K562 (cell line): ENCODE results near the gene SMOC2. TPM values are rescaled to one million over a fixed set of nuclear protein-coding genes. Genes with fewer than 3 reads are reported as not detected.

Experiments
- ATAC-seq: fragments of 200-7000 bp; cut with Tn5 transposase; 3 replicates; pipeline ENCODE4 v1.9.1; 2020; ENCODE audit warnings: moderate library complexity
- BruUV-seq: library from RNA; stranded (reverse); fragments of 400-500 nt; replicated peaks from 2 replicates; lab custom pipeline; 2021; lab: Mats Ljungman, UMichigan
- CTCF ChIA-PET: fragments of 300-600 bp; formaldehyde crosslinking; extraction: SDS; loops from one replicate; lab custom pipeline; 2021; ENCODE audit warnings: low intra/inter-chr PET ratio; lab: Yijun Ruan, JAX
- POLR2A ChIA-PET: fragments of 300-600, 350-650 bp; sonication (Branson Sonifier 250); formaldehyde crosslinking; extraction: SDS; loops from one replicate; lab custom pipeline; 2021; ENCODE audit warnings: antibody characterized with exemption, inconsistent platforms; lab: Yijun Ruan, JAX
- DNase-seq, 4 experiments: peaks; one replicate each; pipeline versions ENCODE4 v3.0.0 to v3.0.0-alpha.2; 2011 to 2018; ENCODE audit warnings: low spot score in 3 of 4, mixed read lengths in 3 of 4; ENCODE audit errors: extremely low read depth in 1 of 4
- FAIRE-seq: peaks from 2 replicates; lab custom pipeline; 2011; peaks lifted over from hg19 to GRCh38; lab: Jason Lieb, UNC
- H2AFZ ChIP-seq: 2 replicates; pipeline ENCODE4 v1.6.0; 2011; ENCODE audit warnings: low read depth, low read length, control low read depth, inconsistent platforms
- H3K27ac ChIP-seq: fragments of 200-600 bp; 3 replicates; pipeline ENCODE4 v1.8.0; 2011; ENCODE audit warnings: low read depth, mild to moderate bottlenecking, control low read depth, inconsistent platforms, low read length, moderate library complexity, mixed read lengths; ENCODE audit errors: extremely low read depth
- H3K27me3 ChIP-seq, 2 experiments: fragments of 300-600 bp in 1 of 2; 2 replicates in 1 of 2; 3 replicates in 1 of 2; pipeline versions ENCODE4 v1.6.0 to v1.8.0; 2011; ENCODE audit warnings: inconsistent platforms in 2 of 2, low read length in 2 of 2, mild to moderate bottlenecking in 1 of 2, mixed read lengths in 1 of 2, moderate library complexity in 1 of 2; ENCODE audit not compliant: control insufficient read depth in 2 of 2, insufficient read depth in 2 of 2
- H3K36me3 ChIP-seq: fragments of 300-600 bp; 3 replicates; pipeline ENCODE4 v1.8.0; 2011; ENCODE audit warnings: mild to moderate bottlenecking, low read length, inconsistent platforms; ENCODE audit not compliant: control insufficient read depth, insufficient read depth
- H3K4me1 ChIP-seq, 2 experiments: fragments of 200-600 bp in 1 of 2; replicated peaks in 1 of 2; 2 replicates in 1 of 2; 3 replicates in 1 of 2; pipeline versions ENCODE4 v1.5.1 to v1.8.0; 2011; ENCODE audit warnings: inconsistent platforms in 2 of 2, low read length in 2 of 2, mild to moderate bottlenecking in 1 of 2, mixed read lengths in 1 of 2, moderate library complexity in 1 of 2; ENCODE audit not compliant: control insufficient read depth in 2 of 2, insufficient read depth in 2 of 2
- H3K4me2 ChIP-seq: 2 replicates; pipeline ENCODE4 v1.6.1; 2011; ENCODE audit warnings: low read length, control low read depth, inconsistent platforms, mixed read lengths; ENCODE audit not compliant: insufficient read depth
- H3K4me3 ChIP-seq: fragments of 200-600 bp; sonication (generic), shearing (Covaris generic); 2 replicates; pipeline ENCODE4 v1.5.1; 2016; ENCODE audit warnings: control low read depth, inconsistent platforms
- H3K79me2 ChIP-seq: fragments of 200-600 bp; 3 replicates; pipeline ENCODE4 v1.8.0; 2011; ENCODE audit warnings: low read length, inconsistent platforms; ENCODE audit not compliant: control insufficient read depth, insufficient read depth
- H3K9ac ChIP-seq, 2 experiments: 2 replicates each; pipeline versions ENCODE4 v1.6.0 to v1.6.1; 2011; ENCODE audit warnings: low read depth in 2 of 2, low read length in 2 of 2, control low read depth in 1 of 2, inconsistent platforms in 1 of 2, mild to moderate bottlenecking in 1 of 2, mixed read lengths in 1 of 2; ENCODE audit not compliant: insufficient read depth in 1 of 2
- H3K9me1 ChIP-seq: one replicate; pipeline ENCODE4 v1.6.0; 2011; ENCODE audit warnings: inconsistent platforms, mild to moderate bottlenecking, low read length, moderate library complexity; ENCODE audit not compliant: control insufficient read depth, insufficient read depth
- H3K9me3 ChIP-seq: replicated peaks from 2 replicates; pipeline ENCODE4 v1.5.1; 2011; ENCODE audit warnings: low read depth, low read length, inconsistent platforms; ENCODE audit not compliant: control insufficient read depth, insufficient read depth
- H4K20me1 ChIP-seq: replicated peaks from 2 replicates; pipeline ENCODE4 v1.6.1; 2011; ENCODE audit warnings: low read length, inconsistent platforms, mixed read lengths; ENCODE audit not compliant: control insufficient read depth, insufficient read depth
- AFF1 ChIP-seq, 2 experiments: fragments of 450-650 bp; IDR thresholded peaks; 2 replicates each; pipeline ENCODE4 v1.6.1; 2018; ENCODE audit warnings: mild to moderate bottlenecking in 2 of 2, low read depth in 1 of 2; ENCODE audit not compliant: partially characterized antibody in 2 of 2
- E4F1 ChIP-seq: fragments of 250-450 bp; sonication (Bioruptor Pico); IDR thresholded peaks from 2 replicates; pipeline ENCODE4 v1.5.0; 2021; ENCODE audit warnings: mild to moderate bottlenecking, borderline replicate concordance
- EGR1 ChIP-seq: fragments of 450-650 bp; conservative IDR thresholded peaks from 2 replicates; pipeline ENCODE4 v1.6.1; 2017; ENCODE audit warnings: mild to moderate bottlenecking
- ETV5 ChIP-seq: sonication (generic); formaldehyde crosslinking; IDR thresholded peaks from 2 replicates; pipeline ENCODE4 v1.4.0; 2020; ENCODE audit warnings: low read depth, mild to moderate bottlenecking, missing genetic modification reagents
- FOXA1 ChIP-seq: fragments of 450-650 bp; IDR thresholded peaks from 2 replicates; pipeline ENCODE4 v1.6.1; 2016; ENCODE audit warnings: mild to moderate bottlenecking, borderline replicate concordance
- ID3 ChIP-seq, 2 experiments: fragments of 250-450 bp in 1 of 2; fragments of 450-650 bp in 1 of 2; sonication (Bioruptor Pico) in 1 of 2; IDR thresholded peaks; 2 replicates each; pipeline versions ENCODE4 v1.6.1 to v1.8.0; 2016 to 2021; ENCODE audit warnings: mild to moderate bottlenecking in 2 of 2, moderate library complexity in 2 of 2, missing compliant biosample characterization in 1 of 2, missing genetic modification characterization in 1 of 2
- KAT7 ChIP-seq: sonication (generic); formaldehyde crosslinking; IDR thresholded peaks from 2 replicates; pipeline ENCODE4 v1.8.0; 2022; ENCODE audit warnings: missing genetic modification reagents, mild to moderate bottlenecking, borderline replicate concordance
- MEF2A ChIP-seq: IDR thresholded peaks from 2 replicates; pipeline ENCODE4 v1.6.1; 2011; ENCODE audit warnings: low read depth, mild to moderate bottlenecking, low read length, moderate library complexity; ENCODE audit not compliant: control insufficient read depth
- NFXL1 ChIP-seq: fragments of 450-650 bp; formaldehyde crosslinking; IDR thresholded peaks from 2 replicates; pipeline ENCODE4 v1.4.0; 2021; ENCODE audit warnings: mild to moderate bottlenecking
- TAL1 ChIP-seq: fragments of 450-650 bp; IDR thresholded peaks from 2 replicates; pipeline ENCODE4 v1.6.1; 2016; ENCODE audit warnings: mild to moderate bottlenecking
- XRCC5 ChIP-seq: fragments of 200-400 bp; formaldehyde crosslinking; IDR thresholded peaks from 2 replicates; pipeline ENCODE4 v1.6.1; 2017; ENCODE audit warnings: low read depth, mild to moderate bottlenecking, low read length
- ZBTB7A ChIP-seq: IDR thresholded peaks from 2 replicates; pipeline ENCODE4 v1.6.1; 2011; ENCODE audit warnings: low read depth, mild to moderate bottlenecking, low read length, moderate library complexity, borderline replicate concordance; ENCODE audit not compliant: control insufficient read depth
- ZNF212 ChIP-seq: fragments of 450-650 bp; formaldehyde crosslinking; IDR thresholded peaks from 2 replicates; pipeline ENCODE4 v1.4.0; 2020; ENCODE audit warnings: mild to moderate bottlenecking
- ZNF280B ChIP-seq: fragments of 250-450 bp; sonication (Bioruptor Pico); IDR thresholded peaks from 2 replicates; pipeline ENCODE4 v1.5.1; 2021; ENCODE audit warnings: mild to moderate bottlenecking
- WGBS: fragments of 100-300 bp; shearing (Covaris generic); methylation state at CpG from one replicate; pipeline ENCODE4 v1.1.6; 2016; ENCODE audit warnings: low coverage, mixed read lengths; ENCODE audit not compliant: insufficient coverage; ENCODE audit errors: missing lambda C conversion rate; 5-methylcytosine and 5-hydroxymethylcytosine counted together
- in situ Hi-C: fragments of 300-500 bp; cut with MboI; formaldehyde crosslinking; loops from 4 replicates; pipeline ENCODE4 v1.15.0; 2018; ENCODE audit warnings: inconsistent platforms, mixed read lengths
- intact Hi-C: fragments of 100-400 bp; cut with micrococcal nuclease; formaldehyde crosslinking; loops from 2 replicates; pipeline ENCODE4 v1.14.2; 2022
- polyA plus RNA-seq, 8 experiments: library from polyadenylated mRNA; depleted of rRNA in 4 of 8; stranded (reverse) in 5 of 8; unstranded in 3 of 8; fragments of >200 nt; fragmentation: Nextera tagmentation in 2 of 8; fragmentation: Illumina TruSeq in 1 of 8; extraction: Ambion mirVana in 2 of 8; extraction: Trizol in 1 of 8; gene quantifications; 2 replicates each; pipeline versions ENCODE4 v1.2.1 to v1.2.3, GENCODE V29; 2011 to 2014; ENCODE audit warnings: inconsistent platforms in 1 of 8, missing spikeins in 1 of 8
- total RNA-seq, 7 experiments: library from RNA; depleted of rRNA in 6 of 7; stranded (reverse); fragments of >200 nt in 6 of 7; fragmentation: Illumina TruSeq in 2 of 7; extraction: Trizol in 2 of 7; gene quantifications; 2 replicates each; pipeline versions ENCODE4 v1.2.1 to v1.2.3, GENCODE V29; 2011 to 2021; ENCODE audit warnings: low replicate concordance in 1 of 7

The SMOC2 gene
- total and polyA plus RNA-seq, 9 of the 15 experiments (the other 6 are each of a cell fraction or from before 2014, with no cell fraction given) = 0.45 to 2.3 (median 1.1) TPM

- no TSS peak for BruUV-seq
- ChIA-PET CTCF (no interaction called here), POLR2A (no interaction called here)
- no peak overlapping the region for H3K27ac ChIP-seq
- H3K79me2 ChIP-seq = no peaks in the 10 kb centered on the region
- FAIRE-seq (no peak), ATAC-seq (no peak), DNase-seq (no peak)
- H3K36me3 ChIP-seq = no peaks in the 10 kb centered on the region
- H3K9me1 ChIP-seq = no peaks in the 10 kb centered on the region
- no peaks in the 10 kb centered on the region for H3K4me1 ChIP-seq
- intact Hi-C loops (no loop called here), in situ Hi-C loops (no loop called here)
- peaks cover 26 to 37% of the 10 kb centered on the region in 2 experiments; a peak in 4 of 5 replicates for H3K27me3 ChIP-seq
- H2AFZ ChIP-seq = no peak overlapping the region
- peaks cover 11% of the 10 kb centered on the region; the same call in 1 of the 2 replicates for H4K20me1 ChIP-seq
- H3K4me3 ChIP-seq = no peak overlapping the region
- no peak overlapping the region for H3K4me2 ChIP-seq
- no peak overlapping the region for H3K9ac ChIP-seq
- under 1% methylated on average over 9 of the region's 9 CpGs for WGBS
- H3K9me3 ChIP-seq = no peaks in the 10 kb centered on the region
- TF ChIP-seq E4F1 (CRISPR knock-in tag) (no peak), KAT7 (CRISPR knock-in tag) (no peak), MEF2A (no peak), ZBTB7A (no peak), TAL1 (no peak), ZNF212 (CRISPR knock-in tag) (no peak), ID3 (CRISPR knock-in tag; IDR thresholded peaks at IDR 0.05) (no peak), ID3 (tag; IDR thresholded peaks at IDR 0.05) (no peak), NFXL1 (CRISPR knock-in tag) (no peak), XRCC5 (no peak), EGR1 (no peak), FOXA1 (no peak), ETV5 (CRISPR knock-in tag) (no peak), AFF1 (IDR thresholded peaks at IDR 0.05; ENCODE audit: low read depth in 1 of 2, partially characterized antibody in 2 of 2) (no peak), ZNF280B (CRISPR knock-in tag) (no peak)
Measured at GRCh38 chr6:168709991-168710390, 269.0 kb downstream of the SMOC2 start.
